HG03571 (cell line): ENCODE results near the gene BMI1.

ENCODE experiments used
- ATAC-seq: cut with Tn5 transposase; IDR thresholded peaks from one replicate; pipeline ENCODE4 v1.9.1; 2021; ENCODE audit not compliant: unreplicated experiment

Gene BMI1

GRCh38 chr10:22319547-22319979 lies 1.3 kb upstream of the BMI1 start:
- ATAC-seq = no peak

- no peak for ATAC-seq
Observed at GRCh38 chr10:22319980-22320558, 830 bp upstream of the BMI1 start.

DNA sequence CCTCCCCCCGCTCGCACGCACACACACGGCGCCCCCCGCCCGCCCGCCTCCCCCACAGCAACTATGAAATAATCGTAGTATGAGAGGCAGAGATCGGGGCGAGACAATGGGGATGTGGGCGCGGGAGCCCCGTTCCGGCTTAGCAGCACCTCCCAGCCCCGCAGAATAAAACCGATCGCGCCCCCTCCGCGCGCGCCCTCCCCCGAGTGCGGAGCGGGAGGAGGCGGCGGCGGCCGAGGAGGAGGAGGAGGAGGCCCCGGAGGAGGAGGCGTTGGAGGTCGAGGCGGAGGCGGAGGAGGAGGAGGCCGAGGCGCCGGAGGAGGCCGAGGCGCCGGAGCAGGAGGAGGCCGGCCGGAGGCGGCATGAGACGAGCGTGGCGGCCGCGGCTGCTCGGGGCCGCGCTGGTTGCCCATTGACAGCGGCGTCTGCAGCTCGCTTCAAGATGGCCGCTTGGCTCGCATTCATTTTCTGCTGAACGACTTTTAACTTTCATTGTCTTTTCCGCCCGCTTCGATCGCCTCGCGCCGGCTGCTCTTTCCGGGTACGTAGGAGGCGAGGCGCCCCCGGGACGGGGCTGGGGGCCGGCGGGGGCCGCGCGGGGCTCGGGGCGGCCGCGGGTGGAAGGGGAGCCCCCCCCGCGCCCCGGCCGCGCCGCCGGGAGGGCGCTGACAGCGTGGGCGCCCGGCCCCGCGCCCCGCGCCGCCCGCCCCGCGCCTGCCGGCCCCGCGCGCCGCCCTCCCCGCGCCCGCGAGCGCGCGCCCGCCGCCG lies 441 bp downstream of the BMI1 start:
- ATAC-seq = no peak

DNA sequence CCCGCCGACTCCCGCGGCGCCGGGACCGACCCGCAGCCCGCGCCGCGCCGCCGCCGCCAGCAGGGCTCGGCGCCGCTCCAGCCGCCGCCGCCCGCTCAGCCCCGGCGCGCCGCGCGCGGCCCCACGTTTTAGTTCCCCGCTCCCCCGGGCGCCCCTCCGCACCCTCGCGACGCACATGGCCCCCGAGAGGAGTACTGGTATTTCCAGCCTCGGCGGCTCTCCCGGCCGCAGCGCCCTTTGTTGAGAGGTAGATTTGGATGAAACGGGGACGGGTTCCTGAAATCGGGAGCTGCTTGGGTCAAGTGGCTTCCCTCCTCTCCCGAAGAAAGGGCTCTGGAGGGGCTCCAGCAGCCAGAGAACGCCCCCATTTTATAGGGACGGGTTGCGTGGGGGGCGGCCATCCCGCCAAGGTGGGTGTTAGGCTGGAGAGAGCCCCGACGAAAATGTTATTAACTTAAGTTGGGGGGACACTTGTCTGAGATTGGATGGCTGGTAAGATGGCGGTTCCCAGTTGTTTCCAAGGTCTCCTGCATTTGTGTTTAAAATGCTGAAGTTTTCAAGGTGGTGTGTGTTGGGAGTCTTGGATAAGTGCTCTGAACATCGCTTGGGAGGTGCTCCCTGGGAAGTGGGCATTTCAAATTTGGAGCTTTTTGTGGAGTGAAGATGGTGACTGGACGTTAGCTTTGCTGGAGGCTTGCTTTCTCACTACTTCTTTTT lies 1.2 kb downstream of the BMI1 start:
- ATAC-seq = no peak

DNA sequence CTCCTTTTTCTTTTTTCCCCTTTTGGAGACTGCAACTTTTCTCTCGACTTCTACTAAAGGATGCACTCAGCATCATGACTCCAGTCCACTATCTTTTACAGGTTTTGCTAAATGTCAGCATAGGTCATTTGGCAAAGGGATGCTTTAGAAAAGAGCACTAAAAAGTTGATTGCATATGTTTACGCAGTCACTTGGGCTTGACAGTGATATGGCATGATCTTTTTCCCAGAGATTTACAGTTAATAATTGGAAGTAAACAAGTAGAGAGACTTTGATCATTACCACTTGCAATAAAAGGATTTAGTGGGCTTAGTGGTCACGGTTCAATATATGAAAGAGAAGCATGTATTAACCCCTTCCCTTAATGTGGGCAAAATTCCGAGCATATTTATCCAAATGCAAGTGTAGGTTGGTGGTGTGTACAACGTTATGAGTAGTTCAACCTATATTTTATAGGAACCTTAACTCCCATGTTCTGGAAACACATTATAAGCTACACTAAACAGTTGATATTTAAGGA lies 1.8 kb downstream of the BMI1 start:
- no peak for ATAC-seq

DNA sequence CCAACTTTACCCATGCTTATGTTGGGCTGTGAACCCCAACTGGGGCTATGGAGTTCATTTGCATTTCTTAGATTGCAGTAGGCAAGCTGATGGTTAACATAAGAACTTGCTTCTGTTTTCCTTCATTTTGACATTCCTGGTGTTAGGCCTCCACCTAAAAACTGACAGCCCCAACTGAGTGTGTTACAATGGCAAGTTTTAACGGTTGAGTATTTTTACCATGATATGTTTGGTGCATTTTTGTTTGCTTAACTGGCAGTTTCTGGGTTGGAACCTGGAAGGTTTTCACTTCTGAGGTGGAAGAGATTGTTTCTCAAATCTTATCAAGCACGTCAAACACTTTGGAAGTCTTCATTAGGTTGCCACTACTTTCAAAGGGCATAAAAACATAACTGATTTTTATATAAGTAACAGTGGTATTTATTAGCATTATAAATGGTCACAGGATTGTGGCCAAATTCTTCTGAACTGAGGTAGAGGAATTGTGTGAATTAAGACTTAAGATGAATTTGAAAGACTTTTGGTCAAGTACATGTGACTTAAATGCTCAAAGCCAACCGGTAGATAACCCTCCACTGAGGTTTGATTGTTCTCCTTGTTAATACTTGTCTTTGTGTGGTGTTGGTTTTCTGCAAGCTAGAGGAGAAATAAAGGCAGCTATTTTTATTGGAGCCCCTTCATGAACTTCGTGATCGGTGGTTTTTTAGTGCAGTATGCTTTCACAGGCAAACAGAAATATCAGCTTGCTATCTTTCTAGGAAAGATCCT lies 2.8 kb downstream of the BMI1 start:
- ATAC-seq = no peak

GRCh38 chr10:22324413-22324812 lies 3.5 kb downstream of the BMI1 start:
- no peak for ATAC-seq

DNA sequence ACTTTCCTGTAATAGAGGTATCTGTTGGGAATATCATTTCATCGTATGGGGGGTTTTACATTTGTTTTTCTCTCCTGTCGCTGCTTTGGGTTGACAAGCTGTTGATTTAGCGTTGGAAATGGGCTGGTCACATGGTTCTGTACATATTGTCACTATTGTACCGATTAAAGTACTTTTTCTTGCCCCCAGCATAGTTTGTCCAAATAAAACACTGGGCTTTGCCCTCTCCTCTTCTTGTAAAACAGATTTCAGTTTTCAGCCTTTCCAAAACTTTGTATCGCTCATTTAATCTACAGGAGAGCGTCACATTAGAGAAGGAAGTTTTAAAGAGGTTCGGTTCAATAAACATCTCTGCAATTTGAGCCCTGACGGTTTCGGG lies 4.0 kb downstream of the BMI1 start:
- no peak for ATAC-seq

DNA sequence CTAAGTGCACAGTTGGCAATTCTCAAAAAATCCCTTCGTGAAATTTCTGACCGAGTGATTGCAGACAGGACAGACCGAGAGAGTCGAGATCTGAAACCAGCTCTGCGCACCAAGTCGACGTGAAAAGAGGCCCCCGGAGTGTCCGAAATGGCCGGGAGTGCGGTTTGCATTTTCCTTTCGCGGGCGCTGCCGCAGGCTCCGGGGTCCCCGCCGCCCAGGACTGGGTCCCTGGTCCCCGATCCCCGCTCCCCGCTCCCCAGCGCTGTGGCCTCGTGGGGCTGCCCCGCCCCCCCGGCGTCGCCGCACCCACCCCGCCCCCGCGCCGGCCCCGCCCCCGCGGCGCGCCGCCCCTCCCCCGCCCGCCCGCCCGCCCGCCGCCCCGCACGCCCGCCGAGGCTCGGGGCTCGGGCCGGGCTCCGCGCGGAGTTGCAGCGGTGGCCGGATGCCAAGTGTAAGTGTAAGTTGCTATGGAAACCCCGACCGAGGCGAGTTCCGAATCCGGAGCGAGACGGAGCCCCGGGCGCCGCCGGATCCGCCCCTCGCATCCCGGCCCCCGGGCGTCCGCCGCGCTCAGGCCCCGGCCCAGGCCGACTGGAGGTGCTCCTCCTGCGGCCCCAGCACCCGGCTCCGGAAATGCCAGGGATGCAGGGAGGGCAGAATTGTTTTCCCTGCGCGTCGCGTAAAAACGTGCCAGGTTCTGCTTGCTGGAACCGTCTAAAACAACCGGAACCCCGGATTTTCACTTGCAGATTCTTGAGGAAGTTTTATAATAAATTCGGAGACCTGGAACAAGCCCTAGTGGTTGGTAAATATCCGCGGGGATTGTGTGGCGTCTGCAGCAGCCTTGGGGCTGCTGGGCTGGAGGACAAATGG lies 4.6 kb downstream of the BMI1 start:
- no peak for ATAC-seq

DNA sequence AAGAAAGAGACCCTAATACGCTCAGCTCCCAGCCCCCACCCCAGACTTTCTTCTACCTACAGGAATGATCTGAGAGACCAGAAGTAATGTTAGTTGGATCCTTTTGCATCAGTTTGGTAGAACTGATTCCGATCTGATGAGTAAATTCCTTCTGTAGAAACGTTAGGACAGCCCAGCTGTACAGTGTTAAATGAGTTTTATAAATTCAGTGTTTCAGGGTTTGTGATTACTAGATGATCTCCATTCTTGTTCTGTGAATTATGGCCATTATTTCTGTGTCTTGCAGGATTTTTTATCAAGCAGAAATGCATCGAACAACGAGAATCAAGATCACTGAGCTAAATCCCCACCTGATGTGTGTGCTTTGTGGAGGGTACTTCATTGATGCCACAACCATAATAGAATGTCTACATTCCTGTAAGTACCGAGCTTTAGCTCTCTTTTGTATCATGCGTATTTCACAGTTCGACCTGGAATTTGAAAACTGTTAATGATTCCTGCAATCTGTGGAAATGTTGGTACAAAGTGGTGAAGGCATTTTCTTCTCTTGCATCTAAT lies 5.3 kb downstream of the BMI1 start:
- ATAC-seq = no peak

DNA sequence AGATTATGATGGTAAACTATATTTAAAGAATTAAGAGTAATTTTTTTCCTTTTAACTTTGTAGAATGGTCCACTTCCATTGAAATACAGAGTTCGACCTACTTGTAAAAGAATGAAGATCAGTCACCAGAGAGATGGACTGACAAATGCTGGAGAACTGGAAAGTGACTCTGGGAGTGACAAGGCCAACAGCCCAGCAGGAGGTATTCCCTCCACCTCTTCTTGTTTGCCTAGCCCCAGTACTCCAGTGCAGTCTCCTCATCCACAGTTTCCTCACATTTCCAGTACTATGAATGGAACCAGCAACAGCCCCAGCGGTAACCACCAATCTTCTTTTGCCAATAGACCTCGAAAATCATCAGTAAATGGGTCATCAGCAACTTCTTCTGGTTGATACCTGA lies 8.3 kb downstream of the BMI1 start:
- ATAC-seq = no peak

DNA sequence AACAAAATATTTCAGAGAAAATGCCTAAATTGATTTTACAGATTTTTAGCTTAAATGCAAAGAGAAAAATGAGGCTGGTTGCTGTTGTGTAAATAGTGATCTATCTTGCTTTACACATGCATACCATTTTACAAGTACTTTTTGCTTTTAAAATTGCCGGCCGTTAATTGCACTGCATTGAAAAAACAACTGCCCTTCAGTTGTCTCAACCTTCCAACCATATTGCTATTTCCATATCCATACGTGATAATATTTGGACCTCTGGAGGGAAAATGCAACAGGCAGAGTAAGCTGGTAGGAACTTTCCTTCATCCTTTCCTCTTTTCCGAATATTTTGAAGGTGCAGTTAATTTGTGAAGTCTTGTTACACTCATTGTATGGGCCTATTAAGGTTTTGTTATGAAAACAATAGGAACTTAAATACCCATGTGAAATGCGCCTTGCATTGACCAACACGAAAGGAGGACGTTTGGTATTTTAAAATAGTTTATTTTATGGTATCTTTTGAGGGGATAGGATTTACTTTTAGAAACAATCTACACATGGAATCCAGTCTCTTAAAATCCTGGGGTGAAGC lies 11.3 kb downstream of the BMI1 start:
- ATAC-seq = no peak

DNA sequence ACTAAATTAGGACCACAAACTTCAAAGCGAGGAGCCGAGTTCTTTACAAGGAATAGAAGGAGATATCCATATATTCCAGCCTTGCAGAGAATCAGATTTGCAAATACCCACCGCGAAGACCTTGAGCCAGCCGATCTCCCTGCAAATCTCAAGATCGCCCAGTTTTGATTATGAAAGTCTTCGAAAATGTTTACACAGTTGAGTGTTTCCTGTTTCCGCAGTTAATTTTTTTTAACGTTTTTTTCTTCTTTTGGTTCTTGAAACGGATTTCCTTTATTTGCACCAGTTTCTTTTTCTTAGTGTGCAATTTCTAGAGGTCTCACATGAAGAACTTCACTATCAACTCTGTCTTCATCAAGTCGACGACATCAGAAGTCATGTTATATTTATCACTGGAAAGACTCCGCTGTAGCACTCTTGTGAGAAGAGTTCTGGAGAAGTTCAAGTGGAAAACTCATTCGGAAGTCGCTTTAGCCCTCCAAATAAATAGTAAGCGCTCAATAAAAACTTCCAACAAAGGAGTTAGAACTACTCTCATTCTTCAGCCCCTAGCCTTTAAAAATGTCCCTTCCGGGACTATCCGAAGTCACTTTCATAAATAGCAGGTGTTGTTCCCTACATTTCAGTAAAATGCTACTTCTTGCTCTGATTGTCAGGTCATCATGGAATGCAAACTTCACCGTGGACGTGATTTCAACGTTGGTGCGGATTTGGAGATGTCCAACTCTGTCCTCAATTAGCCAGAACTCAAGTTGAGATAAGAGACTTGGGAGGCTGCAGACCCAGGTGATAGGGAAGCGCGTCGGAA lies 12.5 kb downstream of the BMI1 start:
- ATAC-seq = no peak

DNA sequence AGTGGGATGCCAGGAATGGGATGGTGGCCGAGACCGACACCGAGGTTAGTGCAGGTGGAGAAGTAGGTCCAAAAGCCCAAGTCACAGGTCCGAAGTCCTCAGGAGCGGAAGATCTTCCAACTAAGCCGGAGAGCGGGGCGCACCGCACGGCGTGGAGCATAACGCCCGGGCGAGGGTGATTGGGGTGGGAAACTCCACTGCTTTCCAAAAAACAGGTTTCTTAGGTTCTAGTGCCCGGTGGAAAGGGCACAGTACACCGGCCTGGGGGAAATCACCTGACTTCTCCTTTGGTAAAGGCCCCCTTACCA lies 13.0 kb downstream of the BMI1 start:
- no peak for ATAC-seq

GRCh38 chr10:22334414-22335172 lies 13.7 kb downstream of the BMI1 start:
- ATAC-seq = no peak

DNA sequence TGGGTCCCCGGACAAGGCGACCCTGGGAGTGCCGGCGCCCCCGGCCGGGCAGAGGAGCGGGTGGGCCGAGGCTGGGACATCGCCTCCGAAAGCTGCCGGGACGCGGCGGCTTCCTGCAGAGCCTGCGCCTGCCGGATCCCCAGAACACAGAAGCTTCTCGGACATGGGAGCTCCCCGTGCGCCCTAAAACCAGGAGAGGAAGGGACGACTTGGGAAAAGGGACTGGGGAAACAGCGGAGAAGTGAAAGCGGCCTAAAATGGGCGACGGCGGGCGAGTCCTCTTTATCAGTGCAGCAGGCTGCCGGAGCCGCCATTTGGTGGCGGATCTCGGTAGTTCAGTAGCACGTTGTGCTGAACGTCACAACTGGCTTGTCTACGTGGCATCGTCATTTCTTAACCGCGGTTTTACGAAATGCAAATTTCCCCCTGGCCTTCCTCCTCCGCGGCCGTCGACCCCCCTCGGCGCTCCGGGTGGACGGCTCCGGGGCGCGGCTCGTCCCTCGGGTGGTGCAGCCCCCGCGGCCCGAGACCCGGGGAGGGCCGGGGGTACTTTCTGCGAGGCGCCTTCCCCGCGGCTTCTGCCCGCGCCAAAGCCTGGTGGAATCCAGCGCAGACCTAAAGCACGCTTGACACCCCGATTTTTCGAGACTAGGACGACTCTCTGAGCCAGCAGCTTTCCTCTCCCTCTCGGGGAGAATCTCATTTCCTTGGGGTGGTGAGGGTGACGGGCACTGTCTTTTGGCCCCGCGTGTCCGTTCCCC lies 14.5 kb downstream of the BMI1 start:
- no peak for ATAC-seq

DNA sequence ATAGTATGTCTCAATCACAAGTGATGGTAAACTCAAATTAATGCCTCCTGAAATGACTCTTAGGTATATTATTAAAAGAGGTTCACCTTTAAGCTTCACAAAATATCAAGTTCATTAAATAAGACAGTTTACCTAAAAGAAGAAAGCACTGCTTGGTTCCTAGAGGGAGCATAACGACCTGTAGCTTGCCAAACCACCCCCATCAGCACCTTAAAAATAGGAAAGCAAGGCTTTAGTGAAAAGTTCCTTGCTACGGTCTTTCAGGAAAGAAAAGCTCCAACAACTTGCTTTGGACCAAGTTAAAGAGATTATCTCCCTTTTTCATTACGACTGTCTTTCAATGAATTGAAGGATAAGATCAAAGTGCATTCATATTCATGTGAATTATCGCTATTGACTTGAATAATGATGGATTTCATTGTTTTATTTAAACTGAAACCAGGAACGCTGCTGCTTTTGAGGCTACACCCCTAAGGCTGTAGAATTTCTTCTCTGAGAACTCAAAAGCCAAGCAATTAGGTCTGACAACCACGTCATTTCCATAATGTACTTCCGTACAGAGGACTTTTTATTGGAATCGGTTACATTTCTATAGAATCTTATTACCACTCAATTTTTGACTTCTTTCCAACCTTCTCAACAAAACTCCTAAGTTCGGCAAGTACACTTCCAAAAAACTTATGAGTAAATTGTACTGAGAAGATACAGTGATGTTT lies 17.4 kb downstream of the BMI1 start:
- no peak for ATAC-seq
